ENCODE results near the gene GRID2. TPM values are rescaled to one million over a fixed set of nuclear protein-coding genes. Genes with fewer than 3 reads are reported as not detected.

GRID2 gene
- total and polyA plus RNA-seq, 2 of the 4 experiments (the other 2 are of a cell fraction) = under 0.01 TPM; not detected in 1

- intact Hi-C loops (cut with micrococcal nuclease) (no loop called here), in situ Hi-C loops (cut with MboI; ENCODE audit: low sequenced_read_pairs) (no loop called here), dilution Hi-C loops (cut with HindIII; ENCODE audit: low sequenced_read_pairs, unreplicated experiment) (no loop called here)
- Histone ChIP-seq H3K4ac (ENCODE audit: low read depth, low read length) (no peak overlapping the region), H3K4me1 (ENCODE audit: control insufficient read depth, insufficient read depth, low read length) (no peaks in the 10 kb centered on the region), H3K36me3 (ENCODE audit: control insufficient read depth, insufficient read depth, low read length) (no peaks in the 10 kb centered on the region), H3K23ac (ENCODE audit: low read depth, low read length) (no peak overlapping the region), H3K27ac (ENCODE audit: insufficient read depth, low read length) (no peak overlapping the region), H3K18ac (ENCODE audit: low read depth, low read length) (no peak overlapping the region), H4K5ac (ENCODE audit: low read depth, low read length) (no peak overlapping the region), H3K27me3 (ENCODE audit: control insufficient read depth, insufficient read depth, low read length) (no peaks in the 10 kb centered on the region), H3K4me3 (ENCODE audit: insufficient read depth, low read depth, low read length) (no peak overlapping the region), H2BK120ac (ENCODE audit: low read depth, low read length) (no peak overlapping the region), H3K14ac (replicated peaks; ENCODE audit: low read depth, low read length) (no peak overlapping the region), H2AK9ac (replicated peaks; ENCODE audit: low read depth, low read length, poor library complexity) (no peak overlapping the region), H4K91ac (ENCODE audit: insufficient read depth, low read depth, low read length) (no peak overlapping the region), H2AFZ (replicated peaks; ENCODE audit: low read length, poor library complexity) (no peak overlapping the region), H2BK15ac (ENCODE audit: low read depth, low read length) (no peak overlapping the region), H3K56ac (ENCODE audit: extremely low read depth, insufficient read depth, low read length) (no peak overlapping the region), H4K8ac (ENCODE audit: low read depth in 2 of 2, low read length in 2 of 2) (no peak overlapping the region), H3K9ac (ENCODE audit: low read depth, low read length) (no peak overlapping the region), H2AK5ac (ENCODE audit: low read depth, low read length) (no peak overlapping the region), H2BK5ac (ENCODE audit: low read depth, low read length, poor library complexity, severe bottlenecking) (no peak overlapping the region), H4K20me1 (ENCODE audit: insufficient read depth, low read length) (no peaks in the 10 kb centered on the region), H3K9me1 (ENCODE audit: insufficient read depth, low read length) (no peaks in the 10 kb centered on the region), H3K9me3 (ENCODE audit: control insufficient read depth, insufficient read depth, low read length) (no peaks in the 10 kb centered on the region), H3K4me2 (ENCODE audit: low read depth, low read length) (no peak overlapping the region), H3K79me1 (ENCODE audit: low read depth in 1 of 2, low read length in 2 of 2) (no peaks in the 10 kb centered on the region), H2BK20ac (ENCODE audit: low read depth, low read length) (no peak overlapping the region)
- WGBS, 2 experiments (ENCODE audit: extremely low coverage in 2 of 2, insufficient read length in 1 of 2) = no CpG with 5 or more reads among the region's 4 CpGs
- TF ChIP-seq NFE2L2 (IDR thresholded peaks at IDR 0.05; ENCODE audit: low read depth, low read length) (no peak), ELK1 (IDR thresholded peaks at IDR 0.05; ENCODE audit: borderline replicate concordance, low read depth, low read length) (no peak), MAZ (IDR thresholded peaks at IDR 0.05; ENCODE audit: borderline replicate concordance, low read depth, low read length) (no peak), CEBPB (IDR thresholded peaks at IDR 0.05; ENCODE audit: low read depth, low read length) (no peak), USF2 (IDR thresholded peaks at IDR 0.05; ENCODE audit: low read depth, low read length) (no peak), FOS (IDR thresholded peaks at IDR 0.05; ENCODE audit: low read depth, low read length) (no peak), BHLHE40 (IDR thresholded peaks at IDR 0.05; ENCODE audit: low read depth, low read length) (no peak), SMC3 (IDR thresholded peaks at IDR 0.05; ENCODE audit: low read depth, low read length) (no peak), MAFK (IDR thresholded peaks at IDR 0.05; ENCODE audit: low read depth, low read length) (no peak), RAD21 (IDR thresholded peaks at IDR 0.05; ENCODE audit: low read length) (no peak), CTCF (conservative IDR thresholded peaks at IDR 0.05; ENCODE audit: low read depth, low read length) (no peak)
- ATAC-seq (ENCODE audit: low read depth) (no peak), DNase-seq (no peak)
- ChIA-PET CTCF (no interaction called here), POLR2A (ENCODE audit: unreplicated experiment) (no interaction called here)
- no TSS peak for BruUV-seq (replicated peaks)
Observed at GRCh38 chr4:93368968-93369367, 1065.2 kb downstream of the GRID2 start.
